GM23338 (cell line): ENCODE measurements around the gene SOAT2. TPM values are rescaled to one million over a fixed set of nuclear protein-coding genes. Genes with fewer than 3 reads are reported as not detected.

Experiments used
- ATAC-seq: fragments of 200-7000 bp; cut with Tn5 transposase; 3 replicates; pipeline ENCODE4 v1.9.1; 2020
- DNase-seq: peaks from one replicate; pipeline ENCODE4 v3.0.0-alpha.2; 2015; ENCODE audit warnings: low spot score
- H2AFZ ChIP-seq: fragments of 200-600 bp; sonication (generic); 2 replicates; pipeline ENCODE4 v1.8.0; 2016; ENCODE audit warnings: antibody characterized with exemption, mild to moderate bottlenecking, moderate library complexity
- H3F3A ChIP-seq: fragments of 200-600 bp; sonication (generic); replicated peaks from 2 replicates; pipeline ENCODE4 v1.8.0; 2017; ENCODE audit warnings: antibody characterized with exemption, mixed run types, low read depth
- H3K27ac ChIP-seq: fragments of 200-600 bp; sonication (generic); 2 replicates; pipeline ENCODE4 v1.6.1; 2016; ENCODE audit warnings: low read depth
- H3K27me3 ChIP-seq: fragments of 200-600 bp; sonication (generic); 2 replicates; pipeline ENCODE4 v1.8.0; 2016; ENCODE audit warnings: mild to moderate bottlenecking, mixed run types, moderate library complexity; ENCODE audit not compliant: insufficient read depth
- H3K36me3 ChIP-seq: fragments of 200-600 bp; sonication (generic); 2 replicates; pipeline ENCODE4 v1.8.0; 2016; ENCODE audit warnings: mild to moderate bottlenecking; ENCODE audit not compliant: insufficient read depth
- H3K4me1 ChIP-seq: fragments of 200-600 bp; sonication (generic); 2 replicates; pipeline ENCODE4 v1.8.0; 2016; ENCODE audit warnings: mild to moderate bottlenecking, moderate library complexity; ENCODE audit not compliant: insufficient read depth
- H3K4me2 ChIP-seq: fragments of 200-600 bp; sonication (generic); 2 replicates; pipeline ENCODE4 v1.7.1; 2017; ENCODE audit warnings: mixed run types
- H3K4me3 ChIP-seq: fragments of 200-600 bp; sonication (generic); 2 replicates; pipeline ENCODE4 v1.6.1; 2016; ENCODE audit warnings: mixed run types
- H3K79me2 ChIP-seq: fragments of 200-600 bp; sonication (generic); replicated peaks from 2 replicates; pipeline ENCODE4 v1.8.0; 2017; ENCODE audit warnings: mild to moderate bottlenecking; ENCODE audit not compliant: insufficient read depth
- H3K9me2 ChIP-seq: fragments of 200-600 bp; sonication (generic); 2 replicates; pipeline ENCODE4 v1.8.0; 2017; ENCODE audit not compliant: insufficient read depth
- H4K20me1 ChIP-seq: fragments of 200-600 bp; sonication (generic); replicated peaks from 2 replicates; pipeline ENCODE4 v1.8.0; 2017; ENCODE audit warnings: mild to moderate bottlenecking; ENCODE audit not compliant: insufficient read depth
- H3K27ac Mint-ChIP-seq: 2 replicates; pipeline ENCODE4 v1.8.0; 2020; ENCODE audit warnings: inconsistent platforms, mild to moderate bottlenecking, moderate library complexity, mixed read lengths
- H3K27me3 Mint-ChIP-seq: 3 replicates; pipeline ENCODE4 v1.8.0; 2022; ENCODE audit warnings: low read depth, mild to moderate bottlenecking, moderate library complexity, mixed read lengths, inconsistent platforms; ENCODE audit not compliant: insufficient read depth, poor library complexity
- H3K36me3 Mint-ChIP-seq: 3 replicates; pipeline ENCODE4 v1.8.0; 2021; ENCODE audit warnings: low read depth, mild to moderate bottlenecking, inconsistent platforms, moderate library complexity, mixed read lengths
- H3K4me1 Mint-ChIP-seq: 3 replicates; pipeline ENCODE4 v1.8.0; 2020; ENCODE audit warnings: mild to moderate bottlenecking, inconsistent platforms, mixed read lengths
- H3K4me3 Mint-ChIP-seq: 3 replicates; pipeline ENCODE4 v1.8.0; 2021; ENCODE audit warnings: moderate library complexity, mild to moderate bottlenecking, inconsistent platforms, mixed read lengths
- H3K9me3 Mint-ChIP-seq: 3 replicates; pipeline ENCODE4 v1.8.0; 2020; ENCODE audit warnings: moderate library complexity, mild to moderate bottlenecking, inconsistent platforms, mixed read lengths
- CTCF ChIP-seq, 2 experiments: fragments of 200-600 bp in 1 of 2; sonication (generic) in 1 of 2; conservative IDR thresholded peaks; 2 replicates each; pipeline versions ENCODE4 v1.5.1 to v1.6.1; 2016 to 2017; ENCODE audit warnings: antibody characterized with exemption in 2 of 2, low read depth in 2 of 2, mild to moderate bottlenecking in 2 of 2, moderate library complexity in 1 of 2
- ETS1 ChIP-seq: IDR thresholded peaks from 2 replicates; pipeline ENCODE4 v1.6.1; 2016; ENCODE audit warnings: antibody characterized with exemption
- EZH2 ChIP-seq: fragments of 200-600 bp; sonication (generic); IDR thresholded peaks from one replicate; pipeline ENCODE4 v1.8.0; 2017; ENCODE audit warnings: antibody characterized with exemption, mild to moderate bottlenecking, low read depth; ENCODE audit not compliant: unreplicated experiment
- EZH2phosphoT487 ChIP-seq: fragments of 200-600 bp; sonication (generic); IDR thresholded peaks from one replicate; pipeline ENCODE4 v1.8.1; 2018; ENCODE audit warnings: antibody characterized with exemption; ENCODE audit not compliant: unreplicated experiment
- JUNB ChIP-seq: IDR thresholded peaks from one replicate; pipeline ENCODE4 v1.6.1; 2016; ENCODE audit warnings: antibody characterized with exemption; ENCODE audit not compliant: unreplicated experiment
- REST ChIP-seq: IDR thresholded peaks from one replicate; pipeline ENCODE4 v1.6.1; 2018; ENCODE audit warnings: antibody characterized with exemption; ENCODE audit not compliant: unreplicated experiment
- STAT1 ChIP-seq: IDR thresholded peaks from one replicate; pipeline ENCODE4 v1.6.1; 2016; ENCODE audit warnings: antibody characterized with exemption; ENCODE audit not compliant: unreplicated experiment
- ZNF114 ChIP-seq: fragments of 250-450 bp; sonication (Bioruptor Pico); IDR thresholded peaks from 2 replicates; pipeline ENCODE4 v1.5.0; 2020; ENCODE audit warnings: mild to moderate bottlenecking, moderate library complexity
- ZNF331 ChIP-seq: fragments of 250-450 bp; sonication (Bioruptor Pico); IDR thresholded peaks from 2 replicates; pipeline ENCODE4 v1.5.0; 2020; ENCODE audit warnings: low read depth, mild to moderate bottlenecking, moderate library complexity
- ZNF462 ChIP-seq: fragments of 250-450 bp; sonication (Bioruptor Pico); IDR thresholded peaks from 2 replicates; pipeline ENCODE4 v1.5.0; 2020; ENCODE audit warnings: mild to moderate bottlenecking, moderate library complexity
- polyA plus RNA-seq: library from polyadenylated mRNA; unstranded; fragments of >200 nt; fragmentation: Nextera tagmentation; extraction: Ambion mirVana; gene quantifications from 2 replicates; pipeline ENCODE4 v1.2.1, GENCODE V29; 2016
- total RNA-seq: library from RNA; depleted of rRNA; stranded (reverse); fragments of >200 nt; shearing (Covaris generic); gene quantifications from 2 replicates; pipeline ENCODE4 v1.2.3, GENCODE V29; 2014

The SOAT2 gene
- total and polyA plus RNA-seq, 2 experiments from 2014 or later, result not detected

GRCh38 chr12:53086361-53086760 is 16.9 kb upstream of the SOAT2 start (continued):
- TF ChIP-seq ZNF462 (CRISPR knock-in tag), result no peak

- Mint-ChIP-seq H3K4me1 (peaks cover 13% of the 10 kb centered on the region), H3K4me3 (no peak overlapping the region), H3K36me3 (no peaks in the 10 kb centered on the region), H3K27me3 (peaks cover 14% of the 10 kb centered on the region), H3K27ac (no peak overlapping the region), H3K9me3 (no peaks in the 10 kb centered on the region)
- Histone ChIP-seq H3K27ac (no peak overlapping the region), H3K36me3 (no peaks in the 10 kb centered on the region), H3K4me1 (peaks cover 6% of the 10 kb centered on the region; the same call in 1 of the 2 replicates), H3K79me2 (no peaks in the 10 kb centered on the region), H2AFZ (no peak overlapping the region), H3K4me2 (no peak overlapping the region), H3K27me3 (peaks cover 15% of the 10 kb centered on the region; the same call in 1 of the 2 replicates), H3F3A (0 out of 2 replicates have a peak, but pooled peaks cover 3% of the 10 kb centered on the region), H3K9me2 (no peaks in the 10 kb centered on the region), H4K20me1 (no peaks in the 10 kb centered on the region), H3K4me3 (no peak overlapping the region)
- ATAC-seq, result no peak
- no peak for DNase-seq
- TF ChIP-seq ZNF114 (CRISPR knock-in tag) (no peak), ETS1 (no peak), STAT1 (no peak), REST (no peak), CTCF (conservative IDR thresholded peaks at IDR 0.05; ENCODE audit: low read depth in 2 of 2) (no peak), ZNF331 (no peak), EZH2phosphoT487 (no peak), JUNB (no peak), EZH2 (no peak)
Measured at GRCh38 chr12:53090105-53090504, 13.2 kb upstream of the SOAT2 start.
